ENCODE measurements around the gene GAL3ST1.
A peak's percentile ranks its signal among the peaks of the same experiment; 100 is the strongest.

Gene GAL3ST1

DNA sequence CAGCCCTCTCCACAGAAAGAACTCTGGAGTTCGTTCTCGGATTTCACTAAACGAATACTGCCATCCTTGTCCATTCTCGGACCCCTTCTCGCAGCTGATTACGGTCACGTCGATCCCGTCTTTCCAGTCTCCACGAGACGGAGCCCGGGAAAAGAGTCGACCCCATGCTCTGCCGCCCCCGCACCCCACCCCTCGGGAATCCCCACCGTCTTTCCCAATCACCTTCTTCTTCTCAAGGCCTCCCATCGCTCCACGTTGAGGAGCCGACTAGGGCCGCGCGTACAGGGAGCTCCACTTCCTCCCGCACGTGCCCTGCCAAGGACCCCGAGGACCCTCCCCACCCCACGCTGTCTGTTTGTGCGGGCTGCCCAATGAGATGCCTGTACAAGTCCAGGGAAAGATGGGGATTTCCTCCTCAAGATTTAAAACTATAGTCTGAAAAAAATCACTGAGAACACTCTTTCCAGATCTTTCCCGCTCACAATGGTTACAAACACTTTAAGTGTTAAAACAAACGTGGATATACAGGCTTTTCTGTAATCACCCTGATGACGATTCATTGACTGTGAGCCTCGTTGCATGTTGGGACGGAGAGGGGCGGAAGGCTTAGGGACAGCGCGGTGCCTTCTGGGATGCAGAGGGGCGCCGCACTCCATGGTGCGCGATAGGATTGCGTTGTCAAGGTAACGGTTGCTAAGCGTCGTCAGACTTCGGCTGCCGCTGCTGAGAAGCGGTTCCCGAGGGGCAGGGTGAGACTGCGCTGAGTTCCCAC lies 17.3 kb upstream of the GAL3ST1 start, which contains the start of gene PES1:
PES1 (minus strand) TSS at position 323 of the 772 bp plus-strand sequence; CDS start at position 246, 77 bp downstream.
- H3K9me3 ChIP-seq (ENCODE audit: severe bottlenecking): no peaks in the 10 kb centered on the region
- TF ChIP-seq, protein P1, sequence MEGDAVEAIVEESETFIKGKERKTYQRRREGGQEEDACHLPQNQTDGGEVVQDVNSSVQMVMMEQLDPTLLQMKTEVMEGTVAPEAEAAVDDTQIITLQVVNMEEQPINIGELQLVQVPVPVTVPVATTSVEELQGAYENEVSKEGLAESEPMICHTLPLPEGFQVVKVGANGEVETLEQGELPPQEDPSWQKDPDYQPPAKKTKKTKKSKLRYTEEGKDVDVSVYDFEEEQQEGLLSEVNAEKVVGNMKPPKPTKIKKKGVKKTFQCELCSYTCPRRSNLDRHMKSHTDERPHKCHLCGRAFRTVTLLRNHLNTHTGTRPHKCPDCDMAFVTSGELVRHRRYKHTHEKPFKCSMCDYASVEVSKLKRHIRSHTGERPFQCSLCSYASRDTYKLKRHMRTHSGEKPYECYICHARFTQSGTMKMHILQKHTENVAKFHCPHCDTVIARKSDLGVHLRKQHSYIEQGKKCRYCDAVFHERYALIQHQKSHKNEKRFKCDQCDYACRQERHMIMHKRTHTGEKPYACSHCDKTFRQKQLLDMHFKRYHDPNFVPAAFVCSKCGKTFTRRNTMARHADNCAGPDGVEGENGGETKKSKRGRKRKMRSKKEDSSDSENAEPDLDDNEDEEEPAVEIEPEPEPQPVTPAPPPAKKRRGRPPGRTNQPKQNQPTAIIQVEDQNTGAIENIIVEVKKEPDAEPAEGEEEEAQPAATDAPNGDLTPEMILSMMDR (IDR thresholded peaks at IDR 0.05; ENCODE audit: low read depth, low read length): no peak
- peaks cover 21% of the 10 kb centered on the region for H3K36me3 ChIP-seq
- DNase-seq: peak; percentile 97
- H3K4me3 ChIP-seq (ENCODE audit: low read depth, low read length): peak within 1 kb of the TSS; percentile 80
- no peaks in the 10 kb centered on the region for H3K27me3 ChIP-seq (ENCODE audit: insufficient read depth, low read depth, severe bottlenecking)
- peak within 1 kb of the TSS; percentile 95 for H3K27ac ChIP-seq

DNA sequence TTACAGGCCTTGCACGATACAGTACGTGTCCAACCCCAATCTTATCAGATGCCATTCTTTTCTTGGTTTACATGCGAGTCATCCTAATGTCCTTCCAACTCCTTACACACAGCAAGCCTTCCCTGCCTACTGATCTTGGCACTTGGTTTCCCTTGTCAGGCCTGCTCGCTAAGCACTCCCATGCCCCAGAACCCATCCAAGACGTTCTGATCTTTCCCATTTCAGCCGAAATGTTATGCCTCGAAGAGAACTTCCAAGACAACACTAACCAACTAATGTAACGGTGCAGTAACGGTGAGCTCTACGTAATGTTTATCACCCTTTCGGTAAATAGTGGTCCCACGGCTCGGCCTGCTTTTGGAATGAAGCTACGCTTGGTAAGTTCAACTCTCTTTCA lies 16.7 kb upstream of the GAL3ST1 start:
- peak overlapping the region; percentile 80 for H3K4me3 ChIP-seq (ENCODE audit: low read depth, low read length)
- no peak for DNase-seq

DNA sequence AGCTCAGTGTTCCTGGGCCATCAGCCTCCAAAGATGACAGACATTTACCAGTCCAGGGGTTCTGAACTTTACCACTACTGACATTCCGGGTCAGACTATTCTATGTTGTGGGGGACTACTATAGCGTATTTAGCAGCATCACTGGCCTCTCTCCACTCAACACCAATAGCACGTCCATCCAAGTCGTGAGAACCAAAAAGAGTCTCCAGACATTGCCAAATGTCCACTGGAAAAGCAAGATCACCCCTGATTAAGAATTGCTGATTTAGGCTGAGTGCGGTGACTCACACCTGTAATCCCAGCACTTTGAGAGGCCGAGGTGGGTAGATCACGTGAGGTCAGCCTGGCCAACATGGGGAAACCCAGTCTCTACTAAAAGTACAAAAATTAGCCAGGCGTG lies 11.9 kb upstream of the GAL3ST1 start:
- DNase-seq: no peak
- Histone ChIP-seq H3K27ac (no peak overlapping the region), H3K36me3 (peaks cover 65% of the 10 kb centered on the region), H3K4me3 (ENCODE audit: low read depth, low read length) (no peak overlapping the region), H3K27me3 (ENCODE audit: insufficient read depth, low read depth, severe bottlenecking) (no peaks in the 10 kb centered on the region), H3K9me3 (ENCODE audit: severe bottlenecking) (no peaks in the 10 kb centered on the region)
- TF ChIP-seq, protein P1 (IDR thresholded peaks at IDR 0.05; ENCODE audit: low read depth, low read length): no peak

More for the DNA sequence above, 16.7 kb upstream of the GAL3ST1 start:
- Histone ChIP-seq H3K9me3 (ENCODE audit: severe bottlenecking) (no peaks in the 10 kb centered on the region), H3K27ac (peak overlapping the region; percentile 95), H3K36me3 (peaks cover 27% of the 10 kb centered on the region), H3K27me3 (ENCODE audit: insufficient read depth, low read depth, severe bottlenecking) (no peaks in the 10 kb centered on the region)
- TF ChIP-seq, protein P1 (IDR thresholded peaks at IDR 0.05; ENCODE audit: low read depth, low read length): no peak

DNA sequence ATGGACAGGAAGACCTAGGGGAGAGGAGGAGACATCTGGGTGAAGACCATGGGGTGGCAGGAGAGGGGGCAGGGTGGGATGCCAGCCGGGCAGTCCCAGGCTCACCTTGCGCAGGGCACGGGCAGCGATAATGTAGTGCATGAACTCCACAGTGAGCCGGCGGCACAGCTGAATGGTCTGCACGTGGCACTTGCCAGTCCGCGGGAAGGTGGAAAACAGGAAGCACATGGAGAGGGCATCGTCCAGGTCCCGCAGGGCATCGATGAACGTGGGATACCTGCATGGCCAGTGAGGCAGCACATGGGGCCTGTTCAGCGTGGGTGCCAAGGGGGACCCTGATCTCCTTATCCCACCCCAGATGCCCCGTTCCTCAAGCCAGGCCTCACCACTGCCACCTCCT lies 10.0 kb upstream of the GAL3ST1 start:
- Histone ChIP-seq H3K9me3 (ENCODE audit: severe bottlenecking) (no peaks in the 10 kb centered on the region), H3K27ac (no peak overlapping the region), H3K27me3 (ENCODE audit: insufficient read depth, low read depth, severe bottlenecking) (no peaks in the 10 kb centered on the region), H3K36me3 (peaks cover 85% of the 10 kb centered on the region), H3K4me3 (ENCODE audit: low read depth, low read length) (no peak overlapping the region)
- no peak for DNase-seq
- TF ChIP-seq, protein P1 (IDR thresholded peaks at IDR 0.05; ENCODE audit: low read depth, low read length): no peak

DNA sequence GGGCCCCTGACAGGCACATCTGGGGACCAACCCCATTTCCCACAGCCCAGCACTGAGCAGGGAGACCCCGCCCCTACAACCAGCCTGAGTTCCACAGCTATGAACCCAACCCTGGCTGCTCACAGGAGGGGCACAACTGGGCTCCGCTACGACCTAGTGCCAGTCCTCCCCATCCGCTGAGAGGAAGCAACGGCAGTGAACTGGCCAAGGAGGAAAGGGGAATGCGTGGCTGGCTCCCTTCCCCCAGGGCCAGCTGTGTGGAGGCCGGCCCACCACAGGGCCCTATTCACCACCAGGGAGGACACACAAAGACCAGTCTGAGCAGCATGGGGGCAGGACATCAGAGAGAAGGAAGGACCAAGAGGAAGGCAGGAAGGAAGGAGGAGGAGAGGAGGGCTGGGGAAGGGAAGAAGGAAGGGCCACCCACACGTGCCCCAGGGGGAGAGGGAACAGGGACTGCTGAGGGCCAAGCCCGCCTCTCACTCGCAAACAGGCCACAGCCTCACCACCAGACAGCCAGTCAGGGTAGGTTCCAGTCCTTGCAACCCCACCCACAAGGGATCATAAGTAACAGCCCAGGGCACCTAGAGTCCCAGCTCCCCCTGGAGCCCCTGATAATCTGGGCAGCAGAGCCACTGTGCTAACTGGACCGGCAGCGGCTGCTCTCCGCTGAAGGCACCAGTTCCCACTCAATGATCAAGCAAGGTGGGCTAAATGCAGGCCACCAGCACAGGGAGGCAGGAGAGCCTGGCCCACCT lies 8.5 kb upstream of the GAL3ST1 start:
- Histone ChIP-seq H3K27me3 (ENCODE audit: insufficient read depth, low read depth, severe bottlenecking) (no peaks in the 10 kb centered on the region), H3K4me3 (ENCODE audit: low read depth, low read length) (no peak overlapping the region), H3K36me3 (peaks cover 88% of the 10 kb centered on the region), H3K27ac (no peak overlapping the region), H3K9me3 (ENCODE audit: severe bottlenecking) (no peaks in the 10 kb centered on the region)
- DNase-seq: no peak
- TF ChIP-seq, protein P1 (IDR thresholded peaks at IDR 0.05; ENCODE audit: low read depth, low read length): no peak

Data from WERI-Rb-1 (cell line).